Panc1 (cell line): Measurements from ENCODE around the gene TNRC18. TPM values are rescaled to one million over a fixed set of nuclear protein-coding genes. Genes with fewer than 3 reads are reported as not detected.

Experiments used
- ATAC-seq: fragments of 200-7000 bp; cut with Tn5 transposase; 2 replicates; pipeline ENCODE4 v1.9.1; 2020; ENCODE audit warnings: mild to moderate bottlenecking, moderate library complexity
- BruUV-seq: library from RNA; stranded (reverse); fragments of 400-500 nt; replicated peaks from 2 replicates; lab custom pipeline; 2021; lab: Mats Ljungman, UMichigan
- CTCF ChIA-PET: fragments of 300-600 bp; sonication (Branson Sonifier 250); formaldehyde crosslinking; loops from one replicate; lab custom pipeline; 2022; ENCODE audit warnings: antibody characterized with exemption; lab: Charles Lee
- POLR2A ChIA-PET: fragments of 300-600 bp; sonication (Branson Sonifier 250); formaldehyde crosslinking; loops from one replicate; lab custom pipeline; 2022; ENCODE audit warnings: antibody characterized with exemption; lab: Charles Lee
- DNase-seq: peaks from one replicate; pipeline ENCODE4 v3.0.0-alpha.2; 2010; ENCODE audit warnings: low read depth, low spot score
- H3K27ac ChIP-seq: 2 replicates; pipeline ENCODE4 v1.5.1; 2011; ENCODE audit warnings: mild to moderate bottlenecking, low read length, inconsistent platforms
- H3K27me3 ChIP-seq: fragments of 200-500 bp; sonication (Bioruptor generic); 2 replicates; pipeline ENCODE4 v1.6.0; 2014; ENCODE audit warnings: low read length, inconsistent platforms; ENCODE audit not compliant: control insufficient read depth, insufficient read depth
- H3K36me3 ChIP-seq: fragments of 200-500 bp; sonication (Bioruptor generic); 2 replicates; pipeline ENCODE4 v1.5.1; 2014; ENCODE audit warnings: inconsistent platforms, mild to moderate bottlenecking, low read length, moderate library complexity; ENCODE audit not compliant: control insufficient read depth, insufficient read depth
- H3K4me1 ChIP-seq: 2 replicates; pipeline ENCODE4 v1.5.1; 2011; ENCODE audit warnings: inconsistent platforms, mild to moderate bottlenecking, low read length, moderate library complexity; ENCODE audit not compliant: control insufficient read depth, insufficient read depth
- H3K4me3 ChIP-seq, 2 experiments: 2 replicates each; pipeline ENCODE4 v1.5.1; 2011 to 2012; ENCODE audit warnings: low read depth in 2 of 2, low read length in 2 of 2, mild to moderate bottlenecking in 2 of 2, inconsistent platforms in 1 of 2, moderate library complexity in 1 of 2
- H3K9me3 ChIP-seq: fragments of 200-500 bp; sonication (Bioruptor generic); 2 replicates; pipeline ENCODE4 v1.5.1; 2014; ENCODE audit warnings: low read depth, mild to moderate bottlenecking, inconsistent platforms, low read length, moderate library complexity; ENCODE audit not compliant: control insufficient read depth, insufficient read depth
- CTCF ChIP-seq: fragments of 450-650 bp; IDR thresholded peaks from 2 replicates; pipeline ENCODE4 v1.5.1; 2017; ENCODE audit warnings: mild to moderate bottlenecking
- POLR2AphosphoS5 ChIP-seq: IDR thresholded peaks from 2 replicates; pipeline ENCODE4 v1.6.1; 2012; ENCODE audit warnings: mild to moderate bottlenecking, low read depth, low read length, moderate library complexity
- REST ChIP-seq, 2 experiments: IDR thresholded peaks; 2 replicates each; pipeline ENCODE4 v1.6.1; 2011 to 2012; ENCODE audit warnings: low read depth in 2 of 2, control low read depth in 1 of 2, low read length in 1 of 2, mild to moderate bottlenecking in 1 of 2, moderate library complexity in 1 of 2; ENCODE audit not compliant: insufficient read depth in 1 of 2
- SIN3A ChIP-seq: IDR thresholded peaks from 2 replicates; pipeline ENCODE4 v1.6.1; 2012; ENCODE audit warnings: low read depth, mild to moderate bottlenecking, low read length, moderate library complexity, borderline replicate concordance; ENCODE audit not compliant: insufficient read depth
- TCF7L2 ChIP-seq: IDR thresholded peaks from 2 replicates; pipeline ENCODE4 v1.6.1; 2011; ENCODE audit warnings: mild to moderate bottlenecking, low read depth, low read length, inconsistent platforms
- in situ Hi-C: cut with HindIII; loops from 2 replicates; pipeline ENCODE4 v1.10.0; 2016; ENCODE audit warnings: low sequenced_read_pairs, low pct_unique_long_range_greater_than_20kb
- intact Hi-C: fragments of 100-400 bp; cut with micrococcal nuclease; formaldehyde crosslinking; loops from one replicate; pipeline ENCODE4 v1.10.0; 2022; ENCODE audit not compliant: unreplicated experiment
- total RNA-seq: library from RNA; stranded (reverse); gene quantifications from one replicate; pipeline ENCODE4 v1.2.1, GENCODE V29; 2021; ENCODE audit not compliant: unreplicated experiment

The TNRC18 gene
- total RNA-seq, 1 experiment from 2014 or later: 148 TPM

GRCh38 chr7:5395246-5395645, 28.4 kb downstream of the TNRC18 start:
- Histone ChIP-seq H3K27me3 (no peaks in the 10 kb centered on the region), H3K27ac (peak overlapping the region; percentile 12; the same call in 1 of the 2 replicates), H3K4me1 (peaks cover 29% of the 10 kb centered on the region), H3K36me3 (no peaks in the 10 kb centered on the region; the same call in 1 of the 2 replicates), H3K4me3 (peak overlapping the region in 1 of 2 experiments; percentile 13; a peak in 1 of 4 replicates), H3K9me3 (no peaks in the 10 kb centered on the region)
- in situ Hi-C loops: no loop called here
- TF ChIP-seq POLR2AphosphoS5 (no peak), CTCF (no peak)
- intact Hi-C loops: no loop called here
- no peak for ATAC-seq
- CTCF ChIA-PET: interaction anchor here (0.8 kb wide), 1 partner anchor 8 kb away, joined by 14 read pairs; no protein-coding TSS in a partner anchor
- POLR2A ChIA-PET: interaction anchor here (1.9 kb wide), 1 partner anchor 27 kb away, joined by 9 read pairs; no protein-coding TSS in a partner anchor
- no TSS peak for BruUV-seq
- DNase-seq: no peak

GRCh38 chr7:5394264-5395105, 29.1 kb downstream of the TNRC18 start:
- peaks cover 29% of the 10 kb centered on the region for H3K4me1 ChIP-seq
- in situ Hi-C loops (no loop called here), intact Hi-C loops (no loop called here)
- 0 out of 2 replicates have a peak overlapping the region, but pooled peaks have one; percentile 3 for H3K27ac ChIP-seq
- TF ChIP-seq CTCF (no peak), REST (IDR thresholded peaks at IDR 0.05; ENCODE audit: insufficient read depth in 1 of 2, low read depth in 2 of 2, low read length in 1 of 2) (no peak), TCF7L2 (no peak), POLR2AphosphoS5 (no peak), SIN3A (no peak)
- no TSS peak for BruUV-seq
- H3K36me3 ChIP-seq: no peaks in the 10 kb centered on the region; the same call in 1 of the 2 replicates
- no peaks in the 10 kb centered on the region for H3K9me3 ChIP-seq
- H3K27me3 ChIP-seq: no peaks in the 10 kb centered on the region
- H3K4me3 ChIP-seq: no peak overlapping the region
- DNase-seq (no peak), ATAC-seq (no peak)
- CTCF ChIA-PET: interaction anchor here (0.9 kb wide), 1 partner anchor 101 kb away, joined by 3 read pairs; no protein-coding TSS in a partner anchor
- POLR2A ChIA-PET: no interaction called here
